ENCODE data around the gene HTR6. TPM values are rescaled to one million over a fixed set of nuclear protein-coding genes. Genes with fewer than 3 reads are reported as not detected.

HTR6 gene
- total RNA-seq, 1 experiment from 2014 or later, result not detected

Other genes starting within 250 kb of the HTR6 start
- gene CAPZB, start 179.3 kb upstream of the HTR6 start, total RNA-seq (2014; rRNA removed; shearing (Covaris generic); ENCODE audit: low replicate concordance), result 321 and 323 TPM in 2 replicates
- 135 and 160 TPM in 2 replicates for gene NBL1, start 20.6 kb upstream of the HTR6 start, total RNA-seq (2014; rRNA removed; shearing (Covaris generic); ENCODE audit: low replicate concordance)
- gene TMCO4, start 135.0 kb downstream of the HTR6 start, total RNA-seq (2014; rRNA removed; shearing (Covaris generic); ENCODE audit: low replicate concordance), result 19.3 and 27.0 TPM in 2 replicates
- gene RNF186, start 150.4 kb downstream of the HTR6 start, total RNA-seq (2014; rRNA removed; shearing (Covaris generic); ENCODE audit: low replicate concordance), result not detected in 2 replicates
- 2.5 and 4.9 TPM in 2 replicates for gene OTUD3, start 217.5 kb downstream of the HTR6 start, total RNA-seq (2014; rRNA removed; shearing (Covaris generic); ENCODE audit: low replicate concordance)

All from Caki2 (cell line).